WI38 (cell line): ENCODE data around the gene PLD3.

Experiments used
- H3K4me3 ChIP-seq: 2 replicates; pipeline ENCODE4 v1.5.1; 2011; ENCODE audit warnings: low read depth, mild to moderate bottlenecking, control low read depth, low read length
- TF ChIP-seq, protein P1 (sequence below): IDR thresholded peaks from 2 replicates; pipeline ENCODE4 v1.5.1; 2012; ENCODE audit warnings: low read depth, mild to moderate bottlenecking, control low read depth, low read length

The PLD3 gene

DNA sequence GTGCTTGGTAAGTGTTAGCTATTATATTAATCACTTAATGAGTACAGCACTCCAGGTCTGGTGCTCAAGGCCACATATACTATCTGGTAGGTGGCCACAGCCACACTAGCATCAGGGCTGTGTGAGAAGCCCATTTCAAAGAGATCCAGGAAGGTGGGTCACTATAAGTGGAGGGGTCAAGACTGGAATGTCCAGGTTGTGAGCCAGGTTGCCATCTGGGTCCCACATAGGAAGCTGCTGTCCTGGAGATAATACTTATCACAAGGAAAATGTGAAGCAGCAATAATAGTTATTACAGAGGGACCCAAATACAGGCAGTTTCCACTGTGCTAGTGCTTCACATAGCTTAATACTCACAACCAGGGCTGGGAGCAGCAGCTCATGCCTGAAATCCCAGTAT, 13.4 kb upstream of the PLD3 start:
- H3K4me3 ChIP-seq = no peak overlapping the region
- TF ChIP-seq, protein P1, sequence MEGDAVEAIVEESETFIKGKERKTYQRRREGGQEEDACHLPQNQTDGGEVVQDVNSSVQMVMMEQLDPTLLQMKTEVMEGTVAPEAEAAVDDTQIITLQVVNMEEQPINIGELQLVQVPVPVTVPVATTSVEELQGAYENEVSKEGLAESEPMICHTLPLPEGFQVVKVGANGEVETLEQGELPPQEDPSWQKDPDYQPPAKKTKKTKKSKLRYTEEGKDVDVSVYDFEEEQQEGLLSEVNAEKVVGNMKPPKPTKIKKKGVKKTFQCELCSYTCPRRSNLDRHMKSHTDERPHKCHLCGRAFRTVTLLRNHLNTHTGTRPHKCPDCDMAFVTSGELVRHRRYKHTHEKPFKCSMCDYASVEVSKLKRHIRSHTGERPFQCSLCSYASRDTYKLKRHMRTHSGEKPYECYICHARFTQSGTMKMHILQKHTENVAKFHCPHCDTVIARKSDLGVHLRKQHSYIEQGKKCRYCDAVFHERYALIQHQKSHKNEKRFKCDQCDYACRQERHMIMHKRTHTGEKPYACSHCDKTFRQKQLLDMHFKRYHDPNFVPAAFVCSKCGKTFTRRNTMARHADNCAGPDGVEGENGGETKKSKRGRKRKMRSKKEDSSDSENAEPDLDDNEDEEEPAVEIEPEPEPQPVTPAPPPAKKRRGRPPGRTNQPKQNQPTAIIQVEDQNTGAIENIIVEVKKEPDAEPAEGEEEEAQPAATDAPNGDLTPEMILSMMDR = no peak

DNA sequence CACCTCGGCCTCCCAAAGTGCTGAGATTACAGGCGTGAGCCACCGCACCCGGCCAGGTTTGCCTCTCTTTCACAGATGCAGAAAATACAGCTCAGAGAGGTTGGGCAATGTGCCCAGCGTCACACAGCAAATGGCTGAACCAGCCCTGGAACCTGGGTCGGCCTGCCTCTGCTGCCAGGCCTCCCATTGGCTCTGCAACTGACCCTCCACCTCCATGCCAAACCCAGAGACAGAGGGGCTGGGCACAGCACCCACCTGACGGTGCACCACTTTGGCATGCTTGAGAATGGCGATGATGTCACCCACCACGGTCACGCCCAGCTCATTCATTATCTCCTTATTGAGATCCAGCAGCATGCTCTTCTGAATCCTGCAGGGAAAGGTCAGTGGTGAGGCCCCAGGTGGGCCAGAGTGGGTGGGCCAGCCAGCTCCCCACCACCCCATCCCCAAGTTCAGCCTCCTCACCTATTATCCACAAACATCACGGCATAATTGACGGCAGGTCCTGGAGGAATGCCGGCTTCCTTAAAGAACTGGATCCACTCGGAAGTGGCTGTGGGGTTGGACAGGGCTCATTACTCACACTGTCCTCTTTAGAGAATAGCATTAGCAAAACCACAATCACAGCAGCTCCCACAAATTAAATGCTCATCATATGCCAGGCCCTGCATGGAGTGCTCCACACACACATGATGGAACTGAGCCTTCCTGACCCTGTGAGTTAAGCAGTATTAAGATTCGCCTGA, 12.5 kb upstream of the PLD3 start:
- no peak overlapping the region for H3K4me3 ChIP-seq
- TF ChIP-seq, protein P1 = no peak

DNA sequence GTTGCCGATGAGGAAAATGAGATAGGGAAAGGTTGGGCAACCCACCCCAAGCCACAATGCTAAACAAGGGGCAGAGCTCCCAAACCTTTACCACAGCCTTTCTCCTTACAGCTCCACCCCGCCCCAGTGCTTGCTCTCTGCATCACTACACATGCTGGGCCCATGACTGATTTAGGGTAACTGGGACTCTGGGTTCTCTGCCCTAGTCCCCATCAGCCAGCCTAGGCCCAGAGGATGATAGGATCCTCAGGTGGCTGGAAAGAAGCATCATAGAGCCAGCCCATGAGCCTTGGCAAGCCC, 11.9 kb upstream of the PLD3 start:
- TF ChIP-seq, protein P1 = no peak

DNA sequence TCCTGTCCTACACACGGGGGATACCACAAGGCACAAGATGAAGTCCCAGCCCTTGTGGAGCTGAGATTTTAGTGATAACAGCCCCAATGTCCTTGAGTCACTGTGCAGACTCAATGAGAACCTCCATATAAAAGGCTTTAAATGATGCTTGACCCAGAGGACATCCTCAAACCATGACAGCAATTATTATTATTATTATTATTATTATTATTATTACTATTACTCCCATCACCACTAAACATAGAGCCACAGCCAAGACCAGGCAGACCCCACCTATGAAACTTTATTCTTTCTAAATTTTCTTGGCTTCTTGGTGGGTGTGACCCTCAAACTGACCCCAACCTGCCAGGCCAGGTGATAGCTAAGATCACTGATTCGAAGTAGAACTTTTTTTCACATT, 11.4 kb upstream of the PLD3 start:
- TF ChIP-seq, protein P1 = no peak
- no peak overlapping the region for H3K4me3 ChIP-seq

More for the DNA sequence above, 11.9 kb upstream of the PLD3 start:
- no peak overlapping the region for H3K4me3 ChIP-seq

DNA sequence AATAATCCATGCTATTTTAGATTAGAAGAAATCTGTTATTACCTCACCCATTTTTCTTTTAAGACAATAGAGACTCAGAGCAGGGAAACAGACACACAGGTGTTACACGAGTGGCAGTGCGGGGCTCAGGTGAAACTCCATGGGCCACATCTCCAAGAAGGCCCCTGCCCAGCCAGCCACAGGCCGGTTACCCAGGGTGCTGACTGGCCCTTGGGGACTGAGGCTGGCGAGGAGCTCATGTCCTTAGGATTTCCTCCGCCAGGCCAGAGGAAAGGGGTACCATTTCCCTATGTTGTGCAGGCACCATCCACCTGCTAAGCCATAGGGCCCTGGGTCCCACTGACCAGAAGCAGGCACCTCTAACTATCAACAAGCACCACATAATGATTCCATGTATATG, 10.9 kb upstream of the PLD3 start:
- TF ChIP-seq, protein P1 = no peak
- H3K4me3 ChIP-seq = no peak overlapping the region

DNA sequence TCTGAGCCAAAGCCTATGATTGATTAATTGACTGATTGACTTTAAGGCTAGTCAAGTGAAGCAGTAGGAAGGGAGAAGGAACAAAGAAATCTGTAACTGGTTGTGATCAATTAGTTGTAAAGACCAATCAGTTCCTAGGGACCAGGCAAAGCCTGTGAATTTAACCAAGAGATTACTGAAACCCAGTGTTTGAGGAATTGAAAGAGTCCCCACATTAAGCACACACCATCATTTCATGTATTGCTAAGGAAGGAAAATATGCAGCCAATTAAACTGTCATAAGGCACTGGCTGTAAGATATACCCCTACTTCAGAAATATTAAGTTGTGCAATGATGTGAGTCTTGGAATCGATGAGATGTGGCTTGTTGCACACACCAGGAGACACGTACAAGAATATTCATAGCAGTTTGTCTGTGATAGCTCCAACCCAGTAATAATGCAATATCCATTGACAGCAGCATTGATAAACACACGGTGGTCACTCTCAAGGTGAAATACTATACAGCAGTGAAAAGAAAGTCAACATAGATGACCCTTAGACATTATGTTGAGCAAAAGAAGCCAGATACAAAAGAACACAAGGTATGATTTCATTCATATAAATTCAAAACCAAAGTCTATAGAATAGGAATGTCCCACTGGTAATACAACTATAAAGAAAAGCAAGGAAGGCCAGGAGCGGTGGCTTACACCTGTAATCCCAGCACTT, 9.3 kb upstream of the PLD3 start:
- TF ChIP-seq, protein P1 = no peak

More for the DNA sequence above, 9.3 kb upstream of the PLD3 start:
- H3K4me3 ChIP-seq = no peak overlapping the region
